Endothelial cell of umbilical vein (primary cell): ENCODE results near the gene CFAP100. TPM values are rescaled to one million over a fixed set of nuclear protein-coding genes. Genes with fewer than 3 reads are reported as not detected.

Experiments
- BruUV-seq: library from RNA; stranded (reverse); fragments of 400-500 nt; replicated peaks from 2 replicates; lab custom pipeline; 2021; lab: Mats Ljungman, UMichigan
- CTCF ChIA-PET: fragments of 300-600, 350-600 bp; sonication (Branson Sonifier 250); formaldehyde crosslinking; loops from one replicate; lab custom pipeline; 2021; ENCODE audit warnings: antibody characterized with exemption, inconsistent platforms; lab: Charles Lee
- POLR2A ChIA-PET: fragments of 300-600, 350-600 bp; sonication (Branson Sonifier 250); formaldehyde crosslinking; loops from one replicate; lab custom pipeline; 2021; ENCODE audit warnings: antibody characterized with exemption, inconsistent platforms; lab: Charles Lee
- DNase-seq: peaks from one replicate; pipeline ENCODE4 v3.0.0-alpha.2; 2011; ENCODE audit warnings: low read depth, low spot score
- FAIRE-seq: peaks from 2 replicates; lab custom pipeline; 2011; peaks lifted over from hg19 to GRCh38; lab: Jason Lieb, UNC
- H2AFZ ChIP-seq: 2 replicates; pipeline ENCODE4 v1.6.0; 2012; ENCODE audit warnings: low read depth, low read length, control low read depth, inconsistent platforms
- H3K27ac ChIP-seq: 2 replicates; pipeline ENCODE4 v1.5.1; 2011; ENCODE audit warnings: low read depth, mild to moderate bottlenecking, control low read depth, low read length, moderate library complexity; ENCODE audit not compliant: insufficient read depth
- H3K27me3 ChIP-seq, 2 experiments: 2 replicates each; pipeline versions ENCODE4 v1.6.0 to v1.6.1; 2011; ENCODE audit warnings: low read length in 2 of 2, mixed read lengths in 1 of 2; ENCODE audit not compliant: control insufficient read depth in 2 of 2, insufficient read depth in 2 of 2
- H3K36me3 ChIP-seq, 2 experiments: 2 replicates in 1 of 2; 3 replicates in 1 of 2; pipeline ENCODE4 v1.5.1; 2011; ENCODE audit warnings: low read length in 2 of 2, mild to moderate bottlenecking in 1 of 2, moderate library complexity in 1 of 2; ENCODE audit not compliant: control insufficient read depth in 2 of 2, insufficient read depth in 2 of 2; ENCODE audit errors: extremely low read depth in 1 of 2
- H3K4me1 ChIP-seq: 3 replicates; pipeline ENCODE4 v1.5.1; 2011; ENCODE audit warnings: mild to moderate bottlenecking, low read length; ENCODE audit not compliant: control insufficient read depth, insufficient read depth; ENCODE audit errors: extremely low read depth
- H3K4me2 ChIP-seq: 2 replicates; pipeline ENCODE4 v1.6.1; 2011; ENCODE audit warnings: low read length, control low read depth, mixed read lengths; ENCODE audit not compliant: insufficient read depth
- H3K4me3 ChIP-seq, 3 experiments: fragments of 200-600 bp in 1 of 3; sonication (generic), shearing (Covaris generic) in 1 of 3; replicated peaks in 1 of 3; 2 replicates each; pipeline ENCODE4 v1.5.1; 2011 to 2016; ENCODE audit warnings: control low read depth in 3 of 3, low read length in 3 of 3, mild to moderate bottlenecking in 2 of 3, inconsistent platforms in 1 of 3, low read depth in 1 of 3, moderate library complexity in 1 of 3; ENCODE audit not compliant: insufficient read depth in 1 of 3
- H3K79me2 ChIP-seq: 2 replicates; pipeline ENCODE4 v1.6.0; 2012; ENCODE audit warnings: low read length, inconsistent platforms; ENCODE audit not compliant: control insufficient read depth, insufficient read depth
- H3K9ac ChIP-seq: replicated peaks from 2 replicates; pipeline ENCODE3; 2011; ENCODE audit warnings: low read length, control low read depth; ENCODE audit not compliant: insufficient read depth; ENCODE audit errors: extremely low read depth
- H3K9me1 ChIP-seq: replicated peaks from 3 replicates; pipeline ENCODE4 v1.6.0; 2011; ENCODE audit warnings: mild to moderate bottlenecking, low read length; ENCODE audit not compliant: control insufficient read depth, insufficient read depth; ENCODE audit errors: extremely low read depth
- H3K9me3 ChIP-seq: replicated peaks from 2 replicates; pipeline ENCODE4 v1.5.1; 2012; ENCODE audit warnings: low read length, inconsistent platforms; ENCODE audit not compliant: control insufficient read depth, insufficient read depth
- H4K20me1 ChIP-seq: replicated peaks from 2 replicates; pipeline ENCODE3; 2011; ENCODE audit warnings: mild to moderate bottlenecking, low read length; ENCODE audit not compliant: control insufficient read depth, insufficient read depth; ENCODE audit errors: extremely low read depth
- CTCF ChIP-seq, 2 donors: IDR thresholded peaks; 1 replicate in 1 of 2; 2 replicates in 1 of 2; pipeline ENCODE4 v1.5.1; 2011; ENCODE audit warnings: low read length in 2 of 2, mild to moderate bottlenecking in 2 of 2, moderate library complexity in 2 of 2, control low read depth in 1 of 2, inconsistent platforms in 1 of 2, low read depth in 1 of 2; ENCODE audit not compliant: insufficient read depth in 1 of 2; ENCODE audit errors: extremely low read depth in 1 of 2
- dilution Hi-C: fragments of 300-500 bp; cut with MboI; formaldehyde crosslinking; loops from one replicate; pipeline ENCODE4 v1.15.0; 2019; ENCODE audit warnings: low sequenced_read_pairs; ENCODE audit not compliant: extremely low pct_ligation_motif_present
- intact Hi-C: fragments of 100-400 bp; cut with micrococcal nuclease; formaldehyde crosslinking; loops from one replicate; pipeline ENCODE4 v1.10.0; 2022
- polyA plus RNA-seq, 4 experiments: library from polyadenylated mRNA; depleted of rRNA in 3 of 4; stranded (reverse) in 3 of 4; unstranded in 1 of 4; fragments of >200 nt; gene quantifications; 2 replicates each; pipeline versions ENCODE4 v1.2.1 to v1.2.3, GENCODE V29; 2011 to 2012; ENCODE audit warnings: missing spikeins in 1 of 4
- total RNA-seq: library from RNA; stranded (reverse); gene quantifications from 2 replicates; pipeline ENCODE4 v1.2.3, GENCODE V29; 2021

The CFAP100 gene
- total and polyA plus RNA-seq, 2 donors (not counting 3 experiments of a cell fraction or from before 2014, with no cell fraction given) = not detected

- H3K36me3 ChIP-seq = no peaks in the 10 kb centered on the region
- dilution Hi-C loops = no loop called here
These were observed 24.5 kb downstream of the CFAP100 start for GRCh38 chr3:126419151-126419703.

More at GRCh38 chr3:126419151-126419703, 24.5 kb downstream of the CFAP100 start:
- no peaks in the 10 kb centered on the region for H3K27me3 ChIP-seq
- FAIRE-seq (no peak), DNase-seq (no peak)
- BruUV-seq = no TSS peak
- H3K4me3 ChIP-seq = no peak overlapping the region
- no peak for TF ChIP-seq CTCF (IDR thresholded peaks at IDR 0.05; ENCODE audit: extremely low read depth in 1 of 2, insufficient read depth in 1 of 2, low read depth in 1 of 2, low read length in 2 of 2)
- no peak overlapping the region for H3K27ac ChIP-seq
- no peak overlapping the region for H2AFZ ChIP-seq
- no peak overlapping the region for H3K4me2 ChIP-seq
- H3K9me1 ChIP-seq = no peaks in the 10 kb centered on the region
- H4K20me1 ChIP-seq = no peaks in the 10 kb centered on the region
- H3K4me1 ChIP-seq = no peaks in the 10 kb centered on the region
- H3K79me2 ChIP-seq = no peaks in the 10 kb centered on the region
- intact Hi-C loops = no loop called here
- H3K9ac ChIP-seq = no peak overlapping the region
- CTCF ChIA-PET = no interaction called here
- POLR2A ChIA-PET = no interaction called here
- no peaks in the 10 kb centered on the region for H3K9me3 ChIP-seq
